Activated naive CD4-positive, alpha-beta T cell treated with Interleukin-2 at 50 U/mL for 16 hours (primary cell): ENCODE results near the gene NGEF.
"Not testable (repeated sequence)": the region's sequence is repeated elsewhere in the genome, so short reads cannot be mapped to it uniquely, and the experiment has no call there.

Experiments
- DNase-seq: peaks from one replicate; pipeline ENCODE4 v3.0.0-alpha.2; 2020

Gene NGEF

GRCh38 chr2:232925821-232926156 lies 87.3 kb downstream of the NGEF start:
- DNase-seq, result no peak

GRCh38 chr2:232925153-232925820 lies 87.8 kb downstream of the NGEF start:
- no peak for DNase-seq

GRCh38 chr2:232924433-232924832 lies 88.6 kb downstream of the NGEF start:
- no peak for DNase-seq

GRCh38 chr2:232920760-232921159 lies 92.3 kb downstream of the NGEF start:
- DNase-seq, result no peak

DNA sequence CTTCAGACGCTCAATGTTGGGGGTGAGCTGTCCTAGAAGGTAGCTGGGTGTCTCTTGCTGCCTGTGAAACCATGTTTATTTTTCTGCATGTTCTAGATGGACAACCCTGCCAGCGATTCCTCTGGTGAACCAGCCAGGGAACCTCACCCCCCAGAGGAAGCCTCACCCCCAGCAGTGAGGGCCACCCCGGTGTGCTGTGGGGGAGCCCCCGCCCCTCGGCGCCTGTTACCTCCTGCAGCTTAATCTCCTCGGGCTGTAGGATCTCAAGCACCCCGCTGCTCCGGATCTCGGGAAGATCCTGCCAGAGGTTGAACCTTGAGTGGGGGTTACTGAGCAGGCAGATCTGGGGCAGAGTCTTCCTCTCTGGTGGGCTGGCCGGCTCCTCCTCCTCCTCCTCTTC lies 93.0 kb downstream of the NGEF start:
- DNase-seq, result no peak

- DNase-seq, result no peak
These were observed 93.9 kb downstream of the NGEF start for GRCh38 chr2:232919141-232919540.

GRCh38 chr2:232913903-232914302 lies 99.2 kb downstream of the NGEF start:
- DNase-seq, result no peak

DNA sequence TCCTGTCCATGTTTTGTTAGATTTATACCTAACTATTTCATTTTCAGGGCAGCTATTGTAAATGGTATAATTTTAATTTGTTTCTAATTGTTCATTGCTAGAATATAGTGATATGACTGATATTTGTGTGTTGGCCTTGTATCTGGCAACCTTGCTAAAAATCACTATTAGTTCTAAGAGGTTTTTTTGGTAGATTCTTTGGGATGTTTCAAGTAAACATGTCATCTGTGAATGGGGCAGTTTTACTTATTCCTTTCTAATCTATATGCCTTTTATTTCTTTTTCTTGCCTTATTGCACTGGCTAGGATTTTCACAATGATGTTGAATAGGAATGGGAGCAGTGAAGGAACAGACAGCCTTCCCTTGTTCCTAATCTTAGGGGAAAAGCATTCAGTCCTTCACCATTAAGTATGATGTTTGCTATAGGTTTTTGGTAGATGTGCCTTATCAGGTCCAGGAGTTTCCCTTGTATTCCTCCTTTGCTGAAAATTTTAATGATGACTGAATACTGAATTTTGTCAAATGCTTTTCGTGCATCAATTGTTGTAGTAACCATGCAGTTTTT lies 101.3 kb downstream of the NGEF start:
- no peak for DNase-seq

- no peak for DNase-seq
These were observed 102.7 kb downstream of the NGEF start for GRCh38 chr2:232910376-232910775.

DNA sequence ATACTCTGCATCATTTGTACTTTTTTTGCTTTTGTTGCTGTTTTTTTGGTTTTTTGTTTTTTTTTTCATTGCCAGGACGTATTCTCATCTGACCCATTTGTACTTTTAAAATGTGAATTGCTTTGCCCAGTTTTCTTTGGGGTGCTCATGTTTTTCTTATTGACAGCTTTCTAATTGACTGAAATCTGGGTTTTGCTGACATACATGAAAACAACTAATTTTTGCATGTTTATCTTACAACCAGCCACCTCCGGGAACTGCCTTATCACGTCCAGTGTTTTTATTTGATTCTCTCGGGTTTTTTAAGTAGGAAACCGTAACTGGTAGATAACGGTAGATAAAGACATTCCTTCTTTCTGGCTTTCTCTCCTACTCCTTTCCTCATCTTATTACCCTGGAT lies 104.4 kb downstream of the NGEF start:
- no peak for DNase-seq

GRCh38 chr2:232907718-232908085 lies 105.4 kb downstream of the NGEF start:
- not testable (repeated sequence) for DNase-seq

GRCh38 chr2:232906867-232907717 lies 106.0 kb downstream of the NGEF start:
- not testable (repeated sequence) for DNase-seq

DNA sequence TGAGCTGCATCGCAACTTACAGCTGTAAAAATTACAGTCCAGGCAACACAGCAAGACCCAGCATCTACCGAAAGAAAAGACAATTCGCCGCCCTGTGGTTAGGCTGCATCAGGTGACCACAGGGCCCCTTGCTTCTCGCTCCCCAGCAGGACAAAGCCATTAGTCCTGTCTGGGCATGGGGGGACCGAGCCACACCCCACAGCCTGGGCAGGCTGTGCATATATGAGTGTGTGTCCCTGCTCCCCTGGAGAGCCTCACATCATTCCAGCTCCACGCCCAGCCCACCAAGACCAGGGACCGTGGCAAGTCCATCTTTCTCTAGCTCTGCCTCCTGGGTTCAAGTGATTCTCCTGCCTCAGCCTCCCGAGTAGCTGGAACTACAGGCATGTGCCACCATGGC lies 109.1 kb downstream of the NGEF start:
- DNase-seq, result no peak

DNA sequence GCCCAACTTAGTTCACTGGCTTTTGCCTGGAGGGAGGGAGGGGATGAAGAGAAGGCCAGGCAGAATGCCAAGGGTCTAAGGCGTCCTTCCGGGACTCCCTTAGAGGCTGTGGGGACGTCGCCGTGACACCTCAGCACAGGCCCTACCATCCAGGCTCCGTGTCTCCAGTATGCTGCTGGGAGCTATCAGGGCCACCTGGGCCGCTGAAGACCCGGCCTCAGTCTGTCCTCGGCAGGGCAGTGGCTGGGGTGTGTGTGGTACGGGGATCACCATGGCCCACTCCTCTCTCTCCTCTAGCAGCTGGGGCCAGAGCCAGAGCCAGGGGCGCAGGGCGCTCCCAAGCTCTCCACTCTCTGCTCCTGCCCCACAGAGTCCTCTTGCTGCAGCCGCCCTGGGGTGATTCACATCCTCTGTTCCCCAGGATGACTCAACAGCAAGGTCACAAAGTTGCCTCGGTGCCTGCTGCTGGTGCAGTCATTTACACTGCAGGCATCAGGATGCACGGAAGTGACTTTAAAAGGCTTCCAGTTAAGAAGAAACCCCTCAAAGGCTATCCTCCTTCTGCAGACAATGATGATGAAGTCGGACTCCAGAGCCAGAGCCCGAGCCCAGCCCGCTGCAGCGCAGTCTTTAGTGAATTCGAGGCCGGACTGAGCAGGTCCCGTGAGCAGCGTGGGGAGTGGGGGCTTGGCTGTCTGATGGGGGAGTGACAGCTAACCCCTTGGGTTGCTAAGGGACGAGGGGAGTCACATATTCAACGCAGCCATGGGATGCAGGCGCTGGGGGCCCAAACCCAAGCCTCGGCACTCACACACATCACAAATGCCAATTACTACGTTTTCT lies 111.1 kb downstream of the NGEF start:
- peak; percentile 32 for DNase-seq

GRCh38 chr2:232900811-232901735 lies 112.0 kb downstream of the NGEF start:
- no peak for DNase-seq

DNA sequence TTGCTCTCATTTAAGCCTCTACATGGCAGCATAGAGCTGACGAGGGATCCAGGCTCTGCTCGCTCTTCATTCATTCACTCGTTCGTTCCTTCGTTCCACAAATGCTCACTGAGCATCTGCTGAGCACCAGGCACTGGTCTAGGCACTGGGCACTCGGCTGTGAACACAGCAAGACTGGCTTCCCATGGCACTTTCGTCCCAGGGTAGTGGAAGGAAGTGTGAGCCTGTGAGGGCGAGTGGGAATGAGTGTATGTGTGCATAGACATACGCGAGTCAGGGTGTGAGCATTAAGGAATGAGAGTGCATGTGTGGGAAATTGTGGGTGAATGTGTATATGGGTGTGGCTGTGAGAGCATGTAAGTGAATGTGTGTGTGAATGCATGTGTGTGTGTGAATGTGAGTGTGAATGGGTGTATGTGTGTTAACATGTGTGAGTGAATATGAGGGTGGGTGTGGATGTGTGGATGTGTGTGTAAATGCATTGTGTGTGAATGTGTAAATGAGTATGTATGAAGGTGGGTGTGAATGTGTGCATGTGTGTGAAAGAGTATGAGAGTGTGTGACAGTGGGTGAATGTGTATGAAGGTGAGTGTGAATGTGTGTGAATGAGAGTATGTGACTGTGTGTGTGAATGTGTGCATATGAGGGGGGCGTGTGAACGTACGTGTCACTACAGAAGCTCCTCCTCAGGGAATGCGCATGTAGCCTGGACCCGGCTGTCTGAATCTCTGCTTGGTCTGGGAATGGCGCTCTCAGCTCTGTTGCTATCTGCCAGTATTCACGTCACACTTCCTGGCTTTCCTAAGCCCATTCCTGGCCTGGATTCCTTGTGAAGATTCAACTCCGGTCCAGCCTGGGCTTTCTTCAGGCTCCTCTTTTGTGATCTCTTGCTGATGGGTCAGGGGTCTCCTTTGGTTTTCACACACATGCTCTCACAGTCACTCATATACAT lies 114.2 kb downstream of the NGEF start:
- no peak for DNase-seq

DNA sequence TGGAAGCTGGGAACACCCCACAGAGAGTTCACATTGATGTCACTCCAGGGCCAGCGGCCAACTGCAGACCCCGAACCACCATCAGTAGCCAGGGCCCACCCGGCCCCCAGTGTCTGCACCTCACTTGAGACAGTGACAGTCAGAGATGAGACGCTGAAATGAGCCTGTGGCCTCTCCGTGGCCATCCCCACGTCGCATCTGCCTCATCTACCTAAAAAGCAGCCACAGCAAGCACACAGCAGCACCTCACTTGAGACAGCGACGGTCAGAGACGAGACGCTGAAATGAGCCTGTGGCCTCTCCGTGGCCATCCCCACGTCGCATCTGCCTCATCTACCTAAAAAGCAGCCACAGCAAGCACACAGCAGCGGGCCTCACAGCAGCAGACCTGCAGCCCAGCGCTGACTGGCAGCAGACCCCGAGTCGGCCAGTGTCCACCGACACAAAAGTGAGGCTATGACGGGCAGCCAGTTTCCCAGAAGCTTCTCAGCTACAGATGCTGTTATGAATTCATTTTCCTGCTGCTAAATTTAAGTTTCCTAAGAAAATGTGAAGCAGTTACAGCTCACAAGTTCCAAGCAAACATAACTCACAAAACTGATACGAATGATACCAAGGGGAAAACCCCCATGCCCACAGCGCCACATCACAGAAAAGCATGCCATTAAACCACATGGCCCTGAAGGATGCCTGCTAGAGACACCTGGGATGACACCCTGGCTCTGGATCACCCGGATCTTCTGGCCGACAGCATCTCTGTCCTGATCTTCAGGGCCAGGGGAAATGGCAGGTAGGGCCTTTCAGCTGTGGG lies 115.3 kb downstream of the NGEF start:
- peak; percentile 37 for DNase-seq

GRCh38 chr2:232896720-232897597 lies 116.1 kb downstream of the NGEF start:
- DNase-seq, result no peak

DNA sequence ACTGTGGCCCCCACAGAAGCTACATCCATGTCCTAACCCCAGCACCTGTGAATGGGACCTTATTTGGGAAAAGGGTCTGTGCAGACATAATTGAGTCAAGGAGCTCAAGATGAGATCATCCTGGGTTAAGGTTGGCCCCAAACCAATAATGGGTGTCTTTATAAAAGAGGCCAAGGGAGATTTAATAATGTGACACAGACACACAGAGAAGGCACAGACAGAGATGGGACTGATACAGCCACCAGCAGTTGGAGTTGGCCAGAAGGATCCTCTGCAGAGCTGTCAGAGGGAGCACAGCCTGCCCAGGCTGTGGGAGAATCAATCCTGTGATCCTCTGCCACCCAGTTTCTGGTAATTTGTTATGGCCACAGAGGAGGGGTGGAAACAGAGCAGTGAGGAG lies 116.9 kb downstream of the NGEF start:
- DNase-seq, result no peak
